PC-9 (cell line): Measurements from ENCODE around the gene MYPN. TPM values are rescaled to one million over a fixed set of nuclear protein-coding genes. Genes with fewer than 3 reads are reported as not detected.
A peak's percentile ranks its signal among the peaks of the same experiment; 100 is the strongest.

Experiments used
- BruUV-seq: library from RNA; stranded (reverse); fragments of 400-500 nt; replicated peaks from 2 replicates; lab custom pipeline; 2021; lab: Mats Ljungman, UMichigan
- CTCF ChIA-PET: fragments of 300-600 bp; sonication (Branson Sonifier 250); formaldehyde crosslinking; loops from one replicate; lab custom pipeline; 2022; ENCODE audit warnings: antibody characterized with exemption; lab: Charles Lee
- POLR2A ChIA-PET: fragments of 300-600 bp; sonication (Branson Sonifier 250); formaldehyde crosslinking; loops from one replicate; lab custom pipeline; 2022; ENCODE audit warnings: antibody characterized with exemption; ENCODE audit not compliant: unreplicated experiment; lab: Charles Lee
- DNase-seq, 2 experiments: peaks; one replicate each; pipeline versions ENCODE4 v3.0.0 to v3.0.0-alpha.2; 2015 to 2022; ENCODE audit warnings: mixed read lengths in 1 of 2
- H2AFZ ChIP-seq: fragments of 200-600 bp; sonication (generic); 2 replicates; pipeline ENCODE4 v1.8.1; 2017; ENCODE audit warnings: antibody characterized with exemption
- H3F3A ChIP-seq: fragments of 200-600 bp; sonication (generic); 2 replicates; pipeline ENCODE4 v1.8.1; 2017; ENCODE audit warnings: antibody characterized with exemption, mild to moderate bottlenecking, low read depth; ENCODE audit not compliant: insufficient read depth
- H3K27ac ChIP-seq: fragments of 200-600 bp; sonication (generic); 2 replicates; pipeline ENCODE4 v1.6.1; 2016; ENCODE audit warnings: mixed run types
- H3K27me3 ChIP-seq: fragments of 200-600 bp; sonication (generic); 2 replicates; pipeline ENCODE4 v1.6.1; 2016; ENCODE audit warnings: low read depth, mixed run types; ENCODE audit not compliant: insufficient read depth
- H3K36me3 ChIP-seq: fragments of 200-600 bp; sonication (generic); 2 replicates; pipeline ENCODE4 v1.6.1; 2016; ENCODE audit warnings: low read depth, mixed run types
- H3K4me1 ChIP-seq: fragments of 200-600 bp; sonication (generic); replicated peaks from 2 replicates; pipeline ENCODE4 v1.6.1; 2016; ENCODE audit warnings: mixed run types; ENCODE audit not compliant: insufficient read depth
- H3K4me2 ChIP-seq: fragments of 200-600 bp; sonication (generic); 2 replicates; pipeline ENCODE4 v1.6.1; 2017; ENCODE audit warnings: mixed run types
- H3K4me3 ChIP-seq: fragments of 200-600 bp; sonication (generic); 2 replicates; pipeline ENCODE4 v1.6.1; 2016; ENCODE audit warnings: mixed run types
- H3K79me2 ChIP-seq: fragments of 200-600 bp; sonication (generic); 2 replicates; pipeline ENCODE4 v1.6.1; 2017; ENCODE audit warnings: low read depth, mixed run types
- H3K9me2 ChIP-seq: fragments of 200-600 bp; sonication (generic); 2 replicates; pipeline ENCODE4 v1.8.1; 2017; ENCODE audit warnings: mild to moderate bottlenecking; ENCODE audit not compliant: insufficient read depth
- H3K9me3 ChIP-seq: fragments of 200-600 bp; sonication (generic); 2 replicates; pipeline ENCODE4 v1.8.1; 2016; ENCODE audit warnings: low read depth; ENCODE audit not compliant: insufficient read depth
- H4K20me1 ChIP-seq: fragments of 200-600 bp; sonication (generic); 2 replicates; pipeline ENCODE4 v1.8.1; 2017; ENCODE audit not compliant: insufficient read depth
- CTCF ChIP-seq: fragments of 200-600 bp; sonication (generic); conservative IDR thresholded peaks from 2 replicates; pipeline ENCODE4 v1.6.1; 2017; ENCODE audit warnings: mixed run types, antibody characterized with exemption, mild to moderate bottlenecking, moderate library complexity
- EZH2 ChIP-seq: fragments of 200-600 bp; sonication (generic); IDR thresholded peaks from 2 replicates; pipeline ENCODE4 v1.8.0; 2017; ENCODE audit warnings: antibody characterized with exemption, low read depth
- intact Hi-C: fragments of 100-400 bp; cut with micrococcal nuclease; formaldehyde crosslinking; loops from one replicate; pipeline ENCODE4 v1.10.0; 2022; ENCODE audit not compliant: unreplicated experiment
- total RNA-seq: library from RNA; stranded (reverse); gene quantifications from 2 replicates; pipeline ENCODE4 v1.2.3, GENCODE V29; 2021

The MYPN gene
- total RNA-seq, 1 experiment from 2014 or later, result 3.9 TPM

- Histone ChIP-seq H2AFZ (no peak overlapping the region), H3K4me3 (no peak overlapping the region), H3K4me2 (no peak overlapping the region), H3K79me2 (no peaks in the 10 kb centered on the region), H3K9me2 (no peaks in the 10 kb centered on the region), H3F3A (peaks cover 14% of the 10 kb centered on the region), H3K27me3 (no peaks in the 10 kb centered on the region), H3K27ac (no peak overlapping the region), H3K9me3 (no peaks in the 10 kb centered on the region), H4K20me1 (no peaks in the 10 kb centered on the region), H3K36me3 (no peaks in the 10 kb centered on the region), H3K4me1 (peaks cover 49% of the 10 kb centered on the region)
- POLR2A ChIA-PET, result interaction anchor here (0.7 kb wide), 2 partner anchors 13 to 22 kb away, joined by 5 to 14 read pairs; no protein-coding TSS in a partner anchor
- TF ChIP-seq EZH2 (no peak), CTCF (no peak)
- BruUV-seq, result no TSS peak
- intact Hi-C loops, result loop anchor here (1.0 kb wide), 1 partner anchor 220 kb away; no protein-coding TSS in a partner anchor
- CTCF ChIA-PET, result no interaction called here
- DNase-seq, result no peak
Observed at GRCh38 chr10:68081916-68082315, 27.4 kb upstream of the MYPN start.

GRCh38 chr10:68082872-68083271 is 26.4 kb upstream of the MYPN start:
- Histone ChIP-seq H3K79me2 (peaks cover 1% of the 10 kb centered on the region; the same call in 1 of the 2 replicates), H4K20me1 (no peaks in the 10 kb centered on the region), H3K27ac (peak overlapping the region; percentile 10; the same call in 1 of the 2 replicates), H3K27me3 (no peaks in the 10 kb centered on the region), H3K9me3 (no peaks in the 10 kb centered on the region), H3K36me3 (no peaks in the 10 kb centered on the region), H3K4me1 (peaks cover 53% of the 10 kb centered on the region), H3K4me3 (no peak overlapping the region), H3K4me2 (peak overlapping the region; percentile 17), H3K9me2 (no peaks in the 10 kb centered on the region), H2AFZ (no peak overlapping the region), H3F3A (peaks cover 24% of the 10 kb centered on the region)
- TF ChIP-seq CTCF (peak; percentile 80), EZH2 (no peak)
- CTCF ChIA-PET, result interaction anchor here (0.6 to 0.9 kb wide), 7 partner anchors 11 to 249 kb away, joined by 3 to 10 read pairs (median 3); partner anchors contain the start of gene HNRNPH3
- BruUV-seq, result no TSS peak
- intact Hi-C loops, result loop anchor here (1.0 kb wide), 2 partner anchors 125 to 219 kb away; no protein-coding TSS in a partner anchor
- POLR2A ChIA-PET, result interaction anchor here (0.7 to 1.1 kb wide), 2 partner anchors 120 to 249 kb away, joined by 8 to 12 read pairs; partner anchors contain the start of gene HNRNPH3
- DNase-seq, result no peak

GRCh38 chr10:68083953-68084352 is 25.3 kb upstream of the MYPN start:
- no peak for DNase-seq
- Histone ChIP-seq H3K36me3 (no peaks in the 10 kb centered on the region), H3K27ac (peak overlapping the region; percentile 40), H3K9me3 (no peaks in the 10 kb centered on the region), H3K27me3 (no peaks in the 10 kb centered on the region), H3K4me3 (no peak overlapping the region), H3K4me2 (peak overlapping the region; percentile 17; the same call in 1 of the 2 replicates), H3K9me2 (no peaks in the 10 kb centered on the region), H3K79me2 (peaks cover 12% of the 10 kb centered on the region), H3F3A (peaks cover 35% of the 10 kb centered on the region), H3K4me1 (peaks cover 56% of the 10 kb centered on the region), H4K20me1 (no peaks in the 10 kb centered on the region), H2AFZ (peak overlapping the region; percentile 54)
- POLR2A ChIA-PET, result interaction anchor here (0.7 kb wide), 2 partner anchors 13 to 125 kb away, joined by 5 to 20 read pairs; no protein-coding TSS in a partner anchor
- no TSS peak for BruUV-seq
- CTCF ChIA-PET, result interaction anchor here (0.6 to 1.6 kb wide), 4 partner anchors 13 to 667 kb away, joined by 3 to 6 read pairs (median 4); no protein-coding TSS in a partner anchor
- intact Hi-C loops, result loop anchor here (1.0 kb wide), 1 partner anchor 124 kb away; no protein-coding TSS in a partner anchor
- no peak for TF ChIP-seq CTCF
- TF ChIP-seq EZH2, result no peak
